Body of pancreas (tissue), 4 donors: ENCODE data around the gene CSPG4. TPM values are rescaled to one million over a fixed set of nuclear protein-coding genes. Genes with fewer than 3 reads are reported as not detected.

Experiments used
- ATAC-seq: fragments of 150-250 bp; one replicate; pipeline ENCODE4 v1.9.1; 2016
- DNase-seq, 4 donors: peaks; one replicate each; pipeline ENCODE4 v3.0.0-alpha.2; 2019
- H3K27ac ChIP-seq, 4 donors: fragments of 200-600 bp; sonication (generic); 1 replicate in 3 of 4; 2 replicates in 1 of 4; pipeline versions ENCODE4 v1.5.1 to v1.6.1; 2016 to 2019; ENCODE audit warnings: mild to moderate bottlenecking in 1 of 4, mixed read lengths in 1 of 4, moderate library complexity in 1 of 4
- H3K27me3 ChIP-seq, 2 donors: fragments of 200-600 bp; sonication (generic); one replicate each; pipeline ENCODE4 v1.6.0; 2016; ENCODE audit warnings: mild to moderate bottlenecking in 1 of 2
- H3K36me3 ChIP-seq, 2 donors: fragments of 200-600 bp; sonication (generic); replicated peaks in 1 of 2; 2 replicates each; pipeline ENCODE4 v1.5.1; 2016; ENCODE audit warnings: low read depth in 2 of 2; ENCODE audit not compliant: insufficient read depth in 1 of 2
- H3K4me1 ChIP-seq: fragments of 200-600 bp; sonication (generic); one replicate; pipeline ENCODE4 v1.6.0; 2016
- H3K4me3 ChIP-seq, 2 donors: fragments of 200-600 bp; sonication (generic); 1 replicate in 1 of 2; 2 replicates in 1 of 2; pipeline ENCODE4 v1.5.1; 2016 to 2019
- H3K9me3 ChIP-seq, 3 donors: fragments of 200-600 bp; sonication (generic); 1 replicate in 2 of 3; 2 replicates in 1 of 3; pipeline ENCODE4 v1.5.1; 2016
- CTCF ChIP-seq, 7 experiments: fragments of 450-650 bp in 4 of 7; fragments of 200-600 bp in 3 of 7; sonication (generic) in 3 of 7; IDR thresholded peaks; one replicate each; pipeline ENCODE4 v1.5.1; 2016 to 2019; ENCODE audit warnings: antibody characterized with exemption in 7 of 7
- POLR2A ChIP-seq, 3 donors: fragments of 450-650 bp; IDR thresholded peaks; one replicate each; pipeline ENCODE4 v1.6.1; 2016; ENCODE audit warnings: antibody characterized with exemption in 3 of 3, mild to moderate bottlenecking in 2 of 3
- WGBS, 2 donors: methylation state at CpG; one replicate each; pipeline ENCODE4 v1.1.5; 2017; 5-methylcytosine and 5-hydroxymethylcytosine counted together
- intact Hi-C: fragments of 100-400 bp; cut with DNase I; formaldehyde crosslinking; loops from one replicate; pipeline ENCODE4 v1.15.1; 2023
- total RNA-seq, 2 donors: library from RNA; depleted of rRNA; stranded (reverse); fragments of >200 nt; gene quantifications; one replicate each; pipeline ENCODE4 v1.1.0, GENCODE V29; 2016

Gene CSPG4
- total RNA-seq, 2 donors from 2014 or later: 3.1 to 13.8 TPM

DNA sequence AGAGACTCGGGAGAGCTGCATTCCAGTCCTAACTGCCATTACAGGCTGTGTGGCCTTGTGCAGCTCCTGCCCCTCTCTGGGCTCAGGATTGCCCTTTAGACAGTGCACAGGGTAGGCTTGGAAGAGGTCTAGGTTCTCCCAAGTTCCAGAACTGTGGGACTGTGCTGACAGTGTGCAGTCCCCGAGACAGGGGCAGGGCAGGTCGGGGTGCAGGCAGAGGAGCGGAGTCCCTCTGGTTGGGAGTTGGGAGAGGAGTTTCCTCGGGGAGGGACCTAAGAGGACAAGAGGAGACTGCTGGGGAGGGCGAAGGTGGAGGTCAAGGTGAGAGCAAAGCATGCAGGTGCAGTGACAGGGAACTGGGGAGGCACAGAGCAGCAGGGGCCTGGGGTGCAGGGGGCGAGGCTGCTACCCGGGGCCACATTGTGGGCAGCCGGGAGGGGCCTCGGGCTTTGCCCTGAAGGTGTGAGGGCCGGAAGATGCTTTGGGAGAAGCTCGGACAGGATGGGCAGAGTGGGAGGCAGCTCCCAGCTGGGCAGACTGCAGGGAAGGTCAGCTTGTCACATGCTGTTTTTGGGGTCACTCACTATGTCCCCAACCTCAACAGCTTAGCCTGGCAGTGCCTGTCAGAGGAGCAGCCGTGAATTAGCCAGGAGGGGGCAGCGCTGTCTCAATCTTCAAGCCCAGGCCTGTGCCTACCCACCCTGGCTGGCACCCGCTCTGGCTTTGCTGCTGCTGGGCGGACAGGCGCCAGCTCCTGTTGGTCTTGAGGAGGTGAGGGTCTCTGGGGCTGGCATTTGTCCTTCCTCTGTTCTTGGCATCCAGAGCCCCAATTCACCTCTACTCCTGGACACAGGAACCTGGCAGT is 15.4 kb upstream of the CSPG4 start:
- Histone ChIP-seq H3K9me3 (no peaks in the 10 kb centered on the region), H3K4me1 (peaks cover 12% of the 10 kb centered on the region), H3K36me3 (no peaks in the 10 kb centered on the region), H3K27me3 (no peaks in the 10 kb centered on the region), H3K27ac (no peak overlapping the region), H3K4me3 (no peak overlapping the region)
- intact Hi-C loops: loop anchor here (5.0 kb wide), 1 partner anchor 69 kb away; no protein-coding TSS in a partner anchor
- 40 to 43% methylated on average over 16 to 17 of the region's 17 CpGs for WGBS, 2 donors
- ATAC-seq (peak; percentile 41), DNase-seq (peak; percentile 65 to 80 (median 70))
- no peak for TF ChIP-seq POLR2A (IDR thresholded peaks at IDR 0.05)
- TF ChIP-seq CTCF (IDR thresholded peaks at IDR 0.05): peak in 6 of 7 experiments; percentile 39 to 64 (median 52)

DNA sequence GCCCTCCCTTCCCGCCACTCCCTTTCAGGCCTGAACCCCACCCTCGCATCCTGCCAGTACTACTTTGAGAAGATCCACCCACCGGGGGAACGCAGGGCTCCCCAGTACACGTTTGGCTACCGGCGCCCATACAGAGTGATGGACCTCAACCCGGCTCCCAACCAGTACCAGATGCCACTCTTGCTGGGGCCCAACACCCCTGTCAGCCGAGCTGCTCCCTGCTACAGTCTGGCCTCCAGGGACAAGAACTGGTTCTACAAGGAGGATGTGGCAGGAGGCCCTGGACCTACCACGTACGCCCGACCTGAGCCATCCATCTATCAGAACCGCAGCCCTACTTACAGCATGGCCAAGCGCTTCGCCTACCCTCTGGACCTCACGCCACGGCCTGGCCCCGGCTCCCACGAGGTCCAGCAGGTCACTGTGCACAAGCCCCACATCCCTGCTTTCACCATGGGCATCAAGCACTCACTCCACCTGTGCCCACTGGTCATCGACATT is 14.4 kb upstream of the CSPG4 start:
- 62 to 65% methylated on average over 12 to 20 of the region's 20 CpGs for WGBS, 2 donors
- no peak for TF ChIP-seq CTCF (IDR thresholded peaks at IDR 0.05)
- no peak for TF ChIP-seq POLR2A (IDR thresholded peaks at IDR 0.05)

GRCh38 chr15:75725719-75726607 is 13.3 kb upstream of the CSPG4 start:
- intact Hi-C loops: loop anchor here (5.0 kb wide), 1 partner anchor 71 kb away; no protein-coding TSS in a partner anchor
- Histone ChIP-seq H3K4me1 (peaks cover 12% of the 10 kb centered on the region), H3K9me3 (no peaks in the 10 kb centered on the region), H3K27ac (no peak overlapping the region), H3K4me3 (no peak overlapping the region), H3K36me3 (no peaks in the 10 kb centered on the region), H3K27me3 (no peaks in the 10 kb centered on the region)
- 71 to 74% methylated on average over 1 to 11 of the region's 11 CpGs for WGBS, 2 donors
- TF ChIP-seq CTCF (IDR thresholded peaks at IDR 0.05) (no peak), POLR2A (IDR thresholded peaks at IDR 0.05) (no peak)
- DNase-seq: no peak
- ATAC-seq: no peak

More for the DNA sequence above, 14.4 kb upstream of the CSPG4 start:
- Histone ChIP-seq H3K4me1 (peaks cover 12% of the 10 kb centered on the region), H3K4me3 (no peak overlapping the region), H3K27ac (no peak overlapping the region), H3K36me3 (no peaks in the 10 kb centered on the region), H3K9me3 (no peaks in the 10 kb centered on the region), H3K27me3 (no peaks in the 10 kb centered on the region)
- no peak for ATAC-seq
- DNase-seq: no peak
- intact Hi-C loops: loop anchor here (5.0 kb wide), 1 partner anchor 70 kb away; no protein-coding TSS in a partner anchor

- ATAC-seq: no peak
- Histone ChIP-seq H3K4me3 (no peak overlapping the region), H3K36me3 (no peaks in the 10 kb centered on the region), H3K27ac (no peak overlapping the region), H3K9me3 (no peaks in the 10 kb centered on the region), H3K4me1 (peaks cover 12% of the 10 kb centered on the region), H3K27me3 (no peaks in the 10 kb centered on the region)
- WGBS, 2 donors: 90 to 93% methylated on average over 5 to 15 of the region's 15 CpGs
- no peak for DNase-seq
- intact Hi-C loops: loop anchor here (5.0 kb wide), 1 partner anchor 72 kb away; no protein-coding TSS in a partner anchor
- TF ChIP-seq POLR2A (IDR thresholded peaks at IDR 0.05) (no peak), CTCF (IDR thresholded peaks at IDR 0.05) (no peak)
These were observed 12.5 kb upstream of the CSPG4 start for GRCh38 chr15:75725006-75725718.
